Activated naive CD4-positive, alpha-beta T cell treated with anti-CD3 and anti-CD28 coated beads, Interleukin-2, amount 50 U/mL, for 72 hours (primary cell): ENCODE data around the gene PYROXD2. TPM values are rescaled to one million over a fixed set of nuclear protein-coding genes. Genes with fewer than 3 reads are reported as not detected.
"Not testable (repeated sequence)": the region's sequence is repeated elsewhere in the genome, so short reads cannot be mapped to it uniquely, and the experiment has no call there.

Source experiments
- ATAC-seq, 2 donors: fragments of 150-1000 bp; cut with Tn5 transposase; 2 replicates each; pipeline ENCODE4 v1.10.0; 2021; ENCODE audit warnings: mild to moderate bottlenecking in 2 of 2, moderate library complexity in 2 of 2
- DNase-seq, 2 donors: peaks; one replicate each; pipeline ENCODE4 v3.0.0; 2021 to 2022; ENCODE audit warnings: low spot score in 2 of 2
- H3K27ac Mint-ChIP-seq, 2 donors: one replicate each; pipeline ENCODE4 v1.8.0; 2022; ENCODE audit warnings: mild to moderate bottlenecking in 2 of 2, mixed read lengths in 2 of 2
- H3K36me3 Mint-ChIP-seq, 2 donors: one replicate each; pipeline ENCODE4 v1.8.0; 2022; ENCODE audit warnings: mixed read lengths in 2 of 2
- H3K9me3 Mint-ChIP-seq, 2 donors: one replicate each; pipeline ENCODE4 v1.8.0; 2022; ENCODE audit warnings: mixed read lengths in 2 of 2
- total RNA-seq, 2 donors: library from RNA; stranded (reverse); gene quantifications; one replicate each; pipeline ENCODE4 v1.2.3, GENCODE V29; 2022

Gene PYROXD2
- total RNA-seq, 2 donors from 2014 or later: 2.3 to 7.0 TPM

GRCh38 chr10:98388101-98388655, 26.8 kb downstream of the PYROXD2 start:
- Mint-ChIP-seq H3K9me3 (no peaks in the 10 kb centered on the region), H3K27ac (no peak overlapping the region), H3K36me3 (no peaks in the 10 kb centered on the region)
- no peak for ATAC-seq
- DNase-seq: no peak

- H3K9me3 Mint-ChIP-seq: no peaks in the 10 kb centered on the region
- H3K36me3 Mint-ChIP-seq: no peaks in the 10 kb centered on the region
- no peak overlapping the region for H3K27ac Mint-ChIP-seq
- DNase-seq (no peak), ATAC-seq (no peak)
Observed at GRCh38 chr10:98384531-98385133, 30.4 kb downstream of the PYROXD2 start.

GRCh38 chr10:98383869-98384268, 31.1 kb downstream of the PYROXD2 start:
- Mint-ChIP-seq H3K9me3 (no peaks in the 10 kb centered on the region), H3K27ac (no peak overlapping the region), H3K36me3 (no peaks in the 10 kb centered on the region)
- DNase-seq (no peak), ATAC-seq (no peak)

DNA sequence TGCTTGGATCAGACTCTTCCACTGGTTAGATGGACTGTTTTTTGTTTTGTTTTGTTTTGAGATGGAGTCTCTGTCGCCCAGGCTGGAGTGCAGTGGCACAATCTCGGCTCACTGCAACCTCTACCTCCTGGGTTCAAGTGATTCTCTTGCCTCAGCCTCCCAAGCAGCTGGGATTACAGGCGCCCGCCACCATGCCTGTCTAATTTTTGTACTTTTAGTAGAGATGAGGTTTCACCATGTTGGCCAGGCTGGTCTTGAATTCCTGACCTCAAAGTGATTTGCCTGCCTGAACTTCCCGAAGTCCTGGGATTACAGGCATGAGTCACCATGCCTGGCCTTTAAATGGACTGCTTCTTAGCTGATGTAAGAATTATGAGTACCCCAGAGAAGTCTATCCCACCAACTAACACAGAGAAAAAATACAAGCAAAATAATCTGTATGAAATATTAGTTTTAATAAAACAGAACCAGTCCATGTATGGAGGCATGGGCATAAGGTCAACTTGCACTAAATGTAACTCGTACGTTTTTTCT, 31.8 kb downstream of the PYROXD2 start:
- H3K9me3 Mint-ChIP-seq, H3K36me3 Mint-ChIP-seq, ATAC-seq, H3K27ac Mint-ChIP-seq, DNase-seq: not testable (repeated sequence)

DNA sequence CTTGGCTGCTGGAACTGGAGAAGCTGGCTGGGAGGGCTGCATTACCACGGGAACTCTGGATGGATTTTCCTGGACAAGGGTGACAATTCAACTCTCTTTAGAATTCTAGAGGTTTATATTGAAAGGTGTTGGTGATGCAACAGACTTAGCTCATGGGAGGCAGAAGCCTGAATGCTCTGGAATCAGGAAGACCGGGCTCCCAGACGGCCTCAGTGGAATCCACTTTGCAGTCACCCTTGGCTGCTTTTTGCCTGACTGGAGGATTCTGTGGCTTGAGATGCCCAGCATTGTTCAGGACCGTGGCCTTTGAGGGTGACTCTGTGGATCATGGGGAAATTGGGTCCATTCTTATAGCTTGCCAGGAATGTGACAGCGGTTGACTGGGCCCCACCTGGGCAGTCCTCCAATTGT, 32.3 kb downstream of the PYROXD2 start:
- Mint-ChIP-seq H3K27ac (no peak overlapping the region), H3K36me3 (no peaks in the 10 kb centered on the region), H3K9me3 (no peaks in the 10 kb centered on the region)
- ATAC-seq: no peak
- no peak for DNase-seq

- H3K27ac Mint-ChIP-seq: no peak overlapping the region
- no peaks in the 10 kb centered on the region for H3K9me3 Mint-ChIP-seq
- ATAC-seq: no peak
- no peak for DNase-seq
- no peaks in the 10 kb centered on the region for H3K36me3 Mint-ChIP-seq
Observed at GRCh38 chr10:98380493-98381339, 34.3 kb downstream of the PYROXD2 start.

DNA sequence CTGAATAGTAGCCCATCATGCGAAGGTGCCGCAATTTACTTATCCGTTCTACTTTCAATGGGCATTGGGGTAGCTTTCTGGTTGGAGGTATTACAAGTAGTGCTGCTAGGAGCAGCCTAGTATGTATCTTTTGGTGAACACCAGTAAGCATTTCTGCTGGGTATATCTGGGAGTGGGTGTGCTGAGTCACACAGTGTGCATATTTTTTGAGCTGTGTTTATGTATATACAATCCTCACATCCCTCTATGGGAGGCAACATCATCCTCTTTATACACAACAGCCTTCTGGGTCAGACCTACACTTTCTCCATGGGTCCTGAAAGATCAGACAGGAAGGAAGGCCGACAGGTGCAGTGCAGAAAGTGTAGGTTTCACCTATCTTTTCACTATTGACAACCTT, 36.3 kb downstream of the PYROXD2 start:
- no peaks in the 10 kb centered on the region for H3K9me3 Mint-ChIP-seq
- H3K36me3 Mint-ChIP-seq: no peaks in the 10 kb centered on the region
- DNase-seq (no peak), ATAC-seq (no peak)
- no peak overlapping the region for H3K27ac Mint-ChIP-seq

DNA sequence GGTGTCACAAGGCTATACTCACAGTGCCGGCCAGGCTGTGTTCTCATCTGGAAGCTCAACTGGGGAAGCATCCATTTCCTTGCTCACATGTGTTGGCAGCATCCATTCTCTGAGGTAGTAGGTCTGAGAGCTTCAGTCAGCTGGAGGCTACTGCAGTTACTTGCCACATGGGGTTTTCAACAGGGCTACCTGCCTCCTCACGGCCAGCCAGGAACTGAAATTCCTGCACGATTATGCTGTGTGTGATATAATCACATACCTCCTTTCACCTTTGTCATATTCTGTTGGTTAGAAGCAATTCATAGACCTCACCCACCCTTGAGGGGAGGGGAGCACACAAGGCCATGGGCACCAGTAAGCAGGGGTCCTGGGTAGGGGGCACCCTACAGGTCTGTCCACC, 37.4 kb downstream of the PYROXD2 start:
- Mint-ChIP-seq H3K9me3 (no peaks in the 10 kb centered on the region), H3K27ac (no peak overlapping the region), H3K36me3 (no peaks in the 10 kb centered on the region)
- ATAC-seq: no peak
- no peak for DNase-seq

GRCh38 chr10:98377001-98377400, 38.0 kb downstream of the PYROXD2 start:
- Mint-ChIP-seq H3K36me3 (no peaks in the 10 kb centered on the region), H3K27ac (no peak overlapping the region), H3K9me3 (no peaks in the 10 kb centered on the region)
- DNase-seq (no peak), ATAC-seq (no peak)

GRCh38 chr10:98376485-98376884, 38.5 kb downstream of the PYROXD2 start:
- Mint-ChIP-seq H3K27ac (no peak overlapping the region), H3K36me3 (no peaks in the 10 kb centered on the region), H3K9me3 (no peaks in the 10 kb centered on the region)
- DNase-seq: no peak
- no peak for ATAC-seq

DNA sequence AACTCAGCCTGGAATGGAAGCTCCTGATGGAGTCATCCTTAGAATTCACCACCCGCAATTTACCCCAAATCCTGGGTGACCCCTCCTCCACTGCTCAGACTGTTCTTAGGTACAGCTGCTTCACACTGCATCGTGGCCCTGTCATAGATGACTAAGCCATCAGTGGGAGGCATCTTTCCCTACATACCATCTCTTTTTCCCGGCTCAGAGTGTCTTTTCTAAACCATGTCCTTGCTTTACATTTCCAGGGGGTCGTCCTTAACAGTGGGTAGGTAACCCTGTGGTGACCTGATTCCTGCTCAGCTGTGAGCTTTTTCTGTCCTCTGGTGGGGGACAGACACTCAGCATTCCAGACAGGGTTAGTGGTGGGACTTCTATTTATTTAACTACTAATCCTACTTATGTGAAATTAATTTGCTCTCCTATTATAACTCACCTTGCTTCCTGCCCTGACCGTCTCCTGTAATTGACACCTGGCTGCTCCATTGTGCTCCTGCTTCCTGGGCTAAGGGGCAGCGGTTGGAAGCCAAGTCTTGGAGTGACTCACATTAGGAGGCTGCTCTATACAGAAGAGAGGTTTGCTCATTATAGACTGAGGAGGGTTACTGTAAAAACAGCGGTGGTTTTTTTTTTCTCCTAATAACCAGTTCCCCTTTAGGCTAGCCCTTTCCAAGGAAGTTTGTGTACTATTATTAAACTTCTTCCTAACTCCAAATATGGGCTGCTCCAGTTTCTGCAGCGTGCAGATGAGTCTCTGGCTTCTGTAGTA, 40.6 kb downstream of the PYROXD2 start:
- no peak for DNase-seq
- ATAC-seq: no peak
- H3K36me3 Mint-ChIP-seq: no peaks in the 10 kb centered on the region
- no peaks in the 10 kb centered on the region for H3K9me3 Mint-ChIP-seq
- H3K27ac Mint-ChIP-seq: no peak overlapping the region

- Mint-ChIP-seq H3K27ac (no peak overlapping the region), H3K9me3 (peaks cover 0 to 2% of the 10 kb centered on the region in 2 donors), H3K36me3 (no peaks in the 10 kb centered on the region)
- ATAC-seq: no peak
- no peak for DNase-seq
Observed at GRCh38 chr10:98373260-98374040, 41.5 kb downstream of the PYROXD2 start.

DNA sequence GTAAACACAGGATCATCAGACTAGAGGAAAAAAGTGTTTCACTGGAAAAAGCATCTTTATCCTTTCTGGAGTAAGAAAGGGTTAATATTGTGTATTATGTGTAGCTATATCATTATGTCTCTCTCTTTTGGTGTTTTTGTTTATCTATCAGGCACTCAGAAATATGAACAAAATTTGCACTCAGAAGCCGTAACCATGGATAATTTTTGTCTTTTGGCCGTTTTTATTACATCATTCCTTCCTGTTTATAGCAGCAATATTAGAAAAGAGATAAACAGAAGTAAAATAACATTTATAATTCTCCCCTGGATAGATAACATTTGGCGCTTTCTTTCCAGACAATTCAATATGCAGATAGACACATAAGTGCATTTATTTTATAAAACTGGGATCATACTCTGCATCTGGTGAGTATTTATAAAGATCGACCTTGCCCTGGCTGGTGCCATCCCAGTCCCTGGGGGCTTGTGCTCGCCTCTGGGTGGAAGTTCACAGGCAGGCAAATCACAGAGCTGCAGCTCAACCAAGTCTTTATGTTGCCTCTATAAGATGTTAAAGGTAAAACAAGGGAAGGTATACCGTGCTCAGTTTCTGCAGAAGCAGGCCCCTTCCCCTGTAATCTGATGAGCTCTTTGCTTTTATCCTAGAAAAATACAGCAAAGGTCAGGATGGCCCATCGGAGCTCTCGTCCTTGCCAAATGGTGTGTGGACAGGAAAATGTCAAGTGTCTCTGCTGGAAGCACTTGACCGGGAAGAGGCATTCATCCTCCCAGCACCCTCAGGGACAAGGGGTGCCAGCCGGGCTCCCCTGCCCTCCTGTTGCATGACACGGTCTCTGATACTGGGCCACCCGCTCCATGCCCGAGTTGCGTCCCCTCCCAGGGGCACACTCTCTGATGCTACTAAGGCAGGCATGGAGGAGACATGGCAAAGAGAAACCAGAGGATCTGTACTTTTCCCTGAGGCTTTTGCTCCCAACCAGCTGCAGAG, 43.9 kb downstream of the PYROXD2 start:
- no peak overlapping the region for H3K27ac Mint-ChIP-seq
- H3K36me3 Mint-ChIP-seq: no peaks in the 10 kb centered on the region
- ATAC-seq (no peak), DNase-seq (no peak)
- H3K9me3 Mint-ChIP-seq: peaks cover 0 to 6% of the 10 kb centered on the region in 2 donors

GRCh38 chr10:98369801-98370200, 45.2 kb downstream of the PYROXD2 start:
- Mint-ChIP-seq H3K9me3 (peaks cover 0 to 6% of the 10 kb centered on the region in 2 donors), H3K27ac (no peak overlapping the region), H3K36me3 (no peaks in the 10 kb centered on the region)
- DNase-seq: no peak
- ATAC-seq: no peak

DNA sequence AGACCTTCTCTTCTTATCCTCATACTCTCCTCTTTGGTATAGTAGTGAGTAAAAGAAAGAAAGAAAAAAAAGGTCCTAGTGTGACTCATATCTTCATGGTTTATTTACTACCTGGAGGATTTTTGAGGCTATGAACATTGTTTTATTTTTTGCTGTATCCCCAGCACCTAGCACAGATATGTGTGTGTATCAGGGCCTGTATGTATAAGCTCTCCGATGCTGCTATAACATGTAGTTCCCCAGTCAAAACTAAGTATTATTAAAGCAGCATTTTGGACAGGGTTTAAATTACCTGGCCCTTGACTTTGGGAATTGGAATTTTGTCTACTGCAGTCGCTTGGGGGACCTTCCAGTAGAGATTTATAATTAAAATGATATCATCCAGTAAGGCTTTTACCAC, 46.3 kb downstream of the PYROXD2 start:
- Mint-ChIP-seq H3K36me3 (no peaks in the 10 kb centered on the region), H3K9me3 (peaks cover 0 to 6% of the 10 kb centered on the region in 2 donors), H3K27ac (no peak overlapping the region)
- DNase-seq (no peak), ATAC-seq (no peak)
